ENCODE measurements around the gene SCUBE1.

SCUBE1 gene

GRCh38 chr22:43257961-43258360 is 85.2 kb downstream of the SCUBE1 start:
- no peak for DNase-seq (ENCODE audit: low read depth in 2 of 2)

- no peak for DNase-seq (ENCODE audit: low read depth in 2 of 2)
Measured at GRCh38 chr22:43257549-43257948, 85.6 kb downstream of the SCUBE1 start.

DNA sequence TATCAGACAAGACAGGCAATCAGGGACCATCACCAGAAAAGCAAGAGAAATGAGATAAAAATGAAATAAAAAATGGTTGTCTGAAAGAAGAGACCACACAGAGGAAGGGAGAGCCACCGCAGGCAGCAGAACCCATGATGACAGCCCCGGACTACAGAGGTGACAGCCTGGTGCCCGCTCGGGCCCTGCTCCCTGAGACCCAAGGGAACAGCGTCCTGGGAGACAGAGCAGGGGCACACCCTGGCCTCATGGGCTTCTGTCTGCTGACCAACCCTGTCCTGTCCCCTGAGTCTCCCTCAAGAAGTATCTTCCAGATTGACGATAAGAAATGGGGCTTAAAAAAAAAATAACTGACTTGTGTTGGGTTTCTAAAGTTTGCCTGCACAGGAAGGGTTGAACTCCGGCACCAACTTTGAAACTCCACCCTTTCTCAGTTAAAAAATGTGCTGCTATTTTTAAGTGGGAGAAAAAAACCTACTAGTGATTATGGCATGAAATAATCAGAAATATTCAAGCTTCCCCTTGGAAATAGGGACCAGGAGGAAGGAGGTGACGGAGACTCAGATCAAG is 86.1 kb downstream of the SCUBE1 start:
- DNase-seq (ENCODE audit: low read depth in 2 of 2), result no peak

DNA sequence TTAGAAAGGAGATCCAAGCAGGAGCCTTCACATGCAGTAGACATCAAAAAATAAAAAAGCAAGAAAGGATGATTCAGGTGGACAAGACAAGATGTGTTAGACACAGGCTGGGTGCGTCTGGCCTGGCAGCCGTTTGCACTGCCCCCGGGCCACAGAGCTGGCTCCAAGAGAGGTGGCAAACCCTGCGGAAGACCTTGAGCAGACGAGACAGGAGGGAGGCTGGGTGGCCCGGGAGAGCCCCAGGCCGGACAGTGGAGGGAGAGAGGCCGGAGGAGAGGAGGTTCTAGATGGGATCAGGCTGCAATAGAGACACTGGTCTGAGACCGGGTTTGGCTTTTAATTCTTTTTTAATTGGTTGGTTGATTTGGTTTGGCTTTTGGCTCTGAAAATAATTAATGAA is 86.6 kb downstream of the SCUBE1 start:
- DNase-seq (ENCODE audit: low read depth in 2 of 2), result no peak

DNA sequence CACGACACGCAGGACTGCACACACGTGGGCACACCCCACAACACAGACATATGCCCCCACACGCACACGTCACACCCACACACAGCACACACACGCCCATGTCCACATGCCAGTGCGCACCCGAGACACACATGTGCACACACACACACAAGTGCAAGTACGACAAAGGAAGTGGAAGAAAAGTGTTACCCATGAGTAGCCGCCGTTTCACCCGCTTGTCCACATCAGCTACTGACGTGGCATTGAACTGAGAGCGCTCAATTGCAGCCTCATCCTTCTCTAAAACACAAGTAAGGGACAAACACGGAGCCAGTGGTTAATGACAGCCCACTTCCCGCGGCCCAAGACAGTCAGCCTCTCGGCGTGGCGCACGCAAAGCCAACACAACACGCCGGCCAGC is 87.9 kb downstream of the SCUBE1 start:
- no peak for DNase-seq (ENCODE audit: low read depth in 2 of 2)

GRCh38 chr22:43253839-43254238 is 89.3 kb downstream of the SCUBE1 start:
- DNase-seq (ENCODE audit: low read depth in 2 of 2), result no peak

- DNase-seq (ENCODE audit: low read depth in 2 of 2), result no peak
Measured at GRCh38 chr22:43252319-43252718, 90.9 kb downstream of the SCUBE1 start.

DNA sequence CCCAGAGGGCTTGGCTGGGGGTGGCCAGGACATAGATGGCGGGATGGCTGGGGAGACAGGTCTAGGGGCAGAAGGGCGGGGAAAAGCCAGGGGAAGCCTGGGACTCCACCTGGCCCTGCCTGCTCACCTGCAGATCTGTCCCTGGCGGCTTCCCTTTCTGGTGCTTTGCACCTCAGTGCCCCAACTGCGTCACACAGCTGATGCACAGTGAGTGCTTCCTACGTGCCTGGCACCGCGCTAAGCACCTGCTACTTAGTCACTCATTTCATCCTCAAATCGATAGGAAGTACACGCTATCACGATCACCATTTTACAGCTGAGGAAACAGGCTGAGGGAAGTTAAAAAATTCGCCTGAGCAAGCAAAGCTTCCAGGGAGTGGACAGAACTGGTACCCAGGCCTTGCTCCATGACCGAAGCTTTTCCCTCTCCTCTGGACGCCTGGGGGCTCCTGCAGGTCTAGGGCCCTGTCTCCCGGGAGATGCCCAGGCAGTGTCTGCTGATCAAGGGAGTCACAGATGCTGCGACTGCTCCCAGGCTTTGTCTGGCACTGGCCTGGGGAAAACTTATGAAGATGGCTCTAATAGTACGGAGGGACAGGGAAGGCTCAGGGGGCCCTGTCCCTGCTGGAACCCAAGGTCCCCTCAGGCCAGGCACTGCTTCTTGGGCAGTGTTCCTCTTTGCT is 93.2 kb downstream of the SCUBE1 start:
- DNase-seq (ENCODE audit: low read depth in 2 of 2), result no peak

- no peak for DNase-seq (ENCODE audit: low read depth in 2 of 2)
Measured at GRCh38 chr22:43247546-43248260, 95.5 kb downstream of the SCUBE1 start.

DNA sequence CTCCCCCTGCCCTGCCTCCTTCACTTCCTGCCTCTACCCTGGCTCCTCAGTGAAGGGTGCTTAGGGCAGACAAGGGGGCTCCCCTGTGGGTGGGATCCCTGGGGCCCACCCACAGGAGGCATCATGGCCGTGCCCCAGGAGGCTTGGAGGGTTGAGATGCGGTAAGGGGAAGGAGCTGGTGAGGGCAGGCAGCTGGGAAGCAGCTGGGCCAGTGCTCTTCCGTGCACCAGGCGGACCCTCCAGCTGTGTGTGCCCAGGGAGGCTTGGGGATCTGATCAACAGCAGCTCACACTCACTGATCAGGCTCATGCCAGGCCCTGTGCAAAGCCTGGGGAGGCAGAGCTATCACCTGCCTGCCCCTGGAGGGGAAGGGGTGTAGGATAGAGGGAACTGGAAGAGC is 97.0 kb downstream of the SCUBE1 start:
- no peak for DNase-seq (ENCODE audit: low read depth in 2 of 2)

DNA sequence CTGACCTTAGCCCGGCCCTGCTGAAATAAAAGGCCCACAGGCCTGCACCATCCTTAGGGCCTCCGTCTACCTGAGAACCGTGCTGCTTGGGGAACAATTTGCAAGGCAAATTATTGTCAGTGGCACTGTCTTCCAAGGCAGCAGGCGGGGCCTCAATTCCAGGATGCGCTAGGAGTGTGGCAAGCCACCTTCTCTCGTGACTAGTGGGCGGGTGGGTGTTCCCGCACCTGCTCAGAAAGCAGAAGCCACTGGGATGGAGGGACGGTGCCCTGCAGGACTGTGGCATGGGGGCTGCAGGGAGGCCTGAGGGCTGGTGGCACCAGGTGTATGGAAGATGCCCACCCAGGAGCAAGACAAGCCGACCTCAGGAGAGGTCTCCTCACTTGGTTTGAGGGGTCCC is 97.5 kb downstream of the SCUBE1 start:
- no peak for DNase-seq (ENCODE audit: low read depth in 2 of 2)

- no peak for DNase-seq (ENCODE audit: low read depth in 2 of 2)
Measured at GRCh38 chr22:43244803-43245527, 98.2 kb downstream of the SCUBE1 start.

DNA sequence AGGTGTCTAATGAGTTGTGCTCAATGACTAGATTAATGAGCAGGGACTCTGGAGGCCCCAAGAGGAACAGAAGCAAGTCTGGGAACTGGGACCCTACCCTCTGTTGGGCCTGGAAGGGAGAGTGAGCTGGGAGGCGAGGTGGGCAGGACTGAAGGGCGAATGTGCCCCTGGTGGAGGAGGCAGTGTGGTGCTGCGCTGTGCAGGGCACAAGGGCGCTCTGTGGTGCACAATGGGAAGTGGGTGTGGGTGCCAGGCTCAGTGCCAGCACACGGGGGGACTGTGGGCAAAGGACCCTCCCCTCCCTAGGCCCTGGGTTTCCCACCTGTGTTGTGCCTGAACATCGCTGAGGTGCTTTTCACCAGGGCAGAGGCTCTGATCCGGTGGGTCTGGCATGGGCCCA is 98.8 kb downstream of the SCUBE1 start:
- DNase-seq (ENCODE audit: low read depth in 2 of 2), result no peak

GRCh38 chr22:43243324-43243723 is 99.8 kb downstream of the SCUBE1 start:
- DNase-seq (ENCODE audit: low read depth in 2 of 2), result no peak

DNA sequence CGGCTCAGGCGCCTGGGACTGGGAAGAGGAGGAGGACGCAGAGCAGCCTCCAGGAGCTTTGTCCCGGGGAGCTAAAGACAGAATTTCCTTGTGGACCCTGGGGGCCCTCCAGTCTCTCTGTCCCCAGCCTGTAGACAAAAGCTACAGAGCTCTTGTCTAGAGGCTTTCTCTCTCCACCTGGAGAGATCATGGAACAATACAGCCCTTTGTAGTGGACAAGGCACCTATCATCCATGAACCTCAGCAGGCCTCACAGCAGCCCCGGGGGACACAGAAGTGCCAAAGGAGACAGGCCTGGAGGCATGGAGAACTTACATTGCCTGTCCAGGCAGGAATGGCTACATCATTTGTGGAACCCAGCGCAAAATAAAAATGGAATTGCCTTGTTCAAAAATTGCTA is 100.5 kb downstream of the SCUBE1 start:
- DNase-seq (ENCODE audit: low read depth in 2 of 2), result no peak

- no peak for DNase-seq (ENCODE audit: low read depth in 2 of 2)
Measured at GRCh38 chr22:43241699-43242386, 101.3 kb downstream of the SCUBE1 start.

DNA sequence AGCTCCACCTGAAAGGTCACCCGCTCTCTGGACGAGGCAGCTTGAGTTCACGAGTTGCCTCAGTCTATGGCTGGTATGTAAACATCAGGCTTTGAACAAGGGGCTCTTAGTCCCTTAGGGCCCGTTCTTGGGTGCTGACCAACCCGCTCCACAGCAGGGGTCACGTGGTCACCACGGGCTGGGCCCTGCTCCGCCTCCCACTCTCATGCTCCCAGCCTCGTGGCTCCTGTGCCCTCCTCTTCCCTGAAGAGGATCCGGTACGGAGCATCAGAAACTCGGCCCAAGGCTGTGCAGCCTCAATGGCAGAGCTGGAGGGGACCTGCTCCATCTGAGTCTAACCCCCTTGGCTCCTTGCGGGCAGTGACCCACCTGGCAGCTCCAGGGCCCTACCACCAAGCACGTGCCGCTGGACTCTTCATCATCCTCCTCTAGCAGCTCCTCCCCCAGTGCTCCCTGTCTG is 102.0 kb downstream of the SCUBE1 start:
- no peak for DNase-seq (ENCODE audit: low read depth in 2 of 2)

GRCh38 chr22:43240614-43241013 is 102.6 kb downstream of the SCUBE1 start:
- DNase-seq (ENCODE audit: low read depth in 2 of 2), result no peak

GRCh38 chr22:43239956-43240355 is 103.2 kb downstream of the SCUBE1 start:
- DNase-seq (ENCODE audit: low read depth in 2 of 2), result no peak

- no peak for DNase-seq (ENCODE audit: low read depth in 2 of 2)
Measured at GRCh38 chr22:43239193-43239780, 103.9 kb downstream of the SCUBE1 start.

- DNase-seq (ENCODE audit: low read depth in 2 of 2), result no peak
Measured at GRCh38 chr22:43238526-43239006, 104.6 kb downstream of the SCUBE1 start.

All from stimulated activated CD8-positive, alpha-beta memory T cell treated with anti-CD3 and anti-CD28 coated beads, Interleukin-15, amount 100 ng/mL, for 48 hours (primary cell).